Keratinocyte (primary cell): ENCODE measurements around the gene A4GALT. TPM values are rescaled to one million over a fixed set of nuclear protein-coding genes. Genes with fewer than 3 reads are reported as not detected.
"Not testable (repeated sequence)": the region's sequence is repeated elsewhere in the genome, so short reads cannot be mapped to it uniquely, and the experiment has no call there.

Source experiments
- DNase-seq: peaks from one replicate; pipeline ENCODE4 v3.0.0-alpha.2; 2011; ENCODE audit warnings: low read depth, missing footprints, low spot score
- FAIRE-seq: peaks from 2 replicates; lab custom pipeline; 2011; peaks lifted over from hg19 to GRCh38; lab: Jason Lieb, UNC
- H2AFZ ChIP-seq: 2 replicates; pipeline ENCODE4 v1.6.0; 2012; ENCODE audit warnings: low read length, control low read depth, inconsistent platforms; ENCODE audit not compliant: control insufficient read depth
- H3K27ac ChIP-seq: 2 replicates; pipeline ENCODE4 v1.5.1; 2011; ENCODE audit warnings: low read length; ENCODE audit not compliant: control insufficient read depth, insufficient read depth
- H3K27me3 ChIP-seq: 3 replicates; pipeline ENCODE4 v1.6.0; 2011; ENCODE audit warnings: low read length; ENCODE audit not compliant: control insufficient read depth, insufficient read depth; ENCODE audit errors: extremely low read depth
- H3K36me3 ChIP-seq, 2 experiments: 2 replicates in 1 of 2; 3 replicates in 1 of 2; pipeline ENCODE4 v1.5.1; 2011; ENCODE audit warnings: low read length in 2 of 2, mild to moderate bottlenecking in 1 of 2; ENCODE audit not compliant: control insufficient read depth in 2 of 2, insufficient read depth in 2 of 2; ENCODE audit errors: extremely low read depth in 1 of 2
- H3K4me1 ChIP-seq: 3 replicates; pipeline ENCODE4 v1.5.1; 2011; ENCODE audit warnings: low read length; ENCODE audit not compliant: control insufficient read depth, insufficient read depth; ENCODE audit errors: extremely low read depth
- H3K4me2 ChIP-seq: 3 replicates; pipeline ENCODE4 v1.6.0; 2011; ENCODE audit warnings: low read depth, low read length; ENCODE audit not compliant: control insufficient read depth, insufficient read depth; ENCODE audit errors: extremely low read depth
- H3K4me3 ChIP-seq, 3 experiments: fragments of 200-600 bp in 1 of 3; sonication (generic) in 1 of 3; 2 replicates in 2 of 3; 3 replicates in 1 of 3; pipeline ENCODE4 v1.5.1; 2011 to 2016; ENCODE audit warnings: low read length in 3 of 3, mild to moderate bottlenecking in 3 of 3, control low read depth in 2 of 3, inconsistent platforms in 1 of 3, low read depth in 1 of 3, mixed read lengths in 1 of 3, mixed run types in 1 of 3, moderate library complexity in 1 of 3; ENCODE audit not compliant: control insufficient read depth in 2 of 3, insufficient read depth in 2 of 3; ENCODE audit errors: extremely low read depth in 1 of 3
- H3K79me2 ChIP-seq: 2 replicates; pipeline ENCODE4 v1.6.0; 2012; ENCODE audit warnings: low read length; ENCODE audit not compliant: control insufficient read depth, insufficient read depth
- H3K9ac ChIP-seq: 3 replicates; pipeline ENCODE4 v1.6.0; 2011; ENCODE audit warnings: low read length; ENCODE audit not compliant: control insufficient read depth, insufficient read depth; ENCODE audit errors: extremely low read depth
- H3K9me1 ChIP-seq: 3 replicates; pipeline ENCODE4 v1.6.0; 2011; ENCODE audit warnings: low read length; ENCODE audit not compliant: control insufficient read depth, insufficient read depth; ENCODE audit errors: extremely low read depth
- H3K9me3 ChIP-seq: 2 replicates; pipeline ENCODE4 v1.5.1; 2012; ENCODE audit warnings: low read depth, low read length; ENCODE audit not compliant: control insufficient read depth
- H4K20me1 ChIP-seq: 3 replicates; pipeline ENCODE4 v1.6.0; 2011; ENCODE audit warnings: low read length; ENCODE audit not compliant: control insufficient read depth, insufficient read depth; ENCODE audit errors: extremely low read depth
- CTCF ChIP-seq, 3 experiments: IDR thresholded peaks in 1 of 3; conservative IDR thresholded peaks in 1 of 3; optimal IDR thresholded peaks in 1 of 3; 2 replicates in 2 of 3; 3 replicates in 1 of 3; pipeline versions ENCODE3 to v1.5.1; 2011; ENCODE audit warnings: low read length in 3 of 3, mild to moderate bottlenecking in 3 of 3, moderate library complexity in 2 of 3, control low read depth in 1 of 3, inconsistent platforms in 1 of 3; ENCODE audit not compliant: insufficient read depth in 2 of 3; ENCODE audit errors: extremely low read depth in 1 of 3
- EZH2 ChIP-seq: IDR thresholded peaks from one replicate; pipeline ENCODE4 v1.6.1; 2012; ENCODE audit warnings: inconsistent platforms, mild to moderate bottlenecking, low read length, moderate library complexity
- dilution Hi-C: fragments of 300-500 bp; cut with MboI; formaldehyde crosslinking; loops from one replicate; pipeline ENCODE4 v1.7.0; 2020; ENCODE audit warnings: low sequenced_read_pairs; ENCODE audit not compliant: extremely low pct_ligation_motif_present
- polyA plus RNA-seq, 5 experiments: library from polyadenylated mRNA; depleted of rRNA in 3 of 5; stranded (reverse) in 3 of 5; stranded (forward) in 1 of 5; unstranded in 1 of 5; fragments of >200 nt; gene quantifications; 1 replicate in 1 of 5; 2 replicates in 3 of 5; 3 replicates in 1 of 5; pipeline versions ENCODE4 v1.2.1 to v1.2.3, GENCODE V29; 2011 to 2012; ENCODE audit warnings: missing spikeins in 2 of 5, low read depth in 1 of 5, low replicate concordance in 1 of 5

Gene A4GALT
- polyA plus RNA-seq, 1 donor (not counting 4 experiments of a cell fraction or from before 2014, with no cell fraction given): 1.6 TPM

- TF ChIP-seq CTCF (optimal IDR thresholded peaks at IDR 0.05 in 1 of 3, IDR thresholded peaks at IDR 0.05 in 1 of 3, conservative IDR thresholded peaks at IDR 0.05 in 1 of 3; ENCODE audit: extremely low read depth in 1 of 3, insufficient read depth in 2 of 3, low read length in 3 of 3) (no peak), EZH2 (no peak)
- Histone ChIP-seq H3K9me1 (no peaks in the 10 kb centered on the region), H3K9me3 (no peaks in the 10 kb centered on the region), H3K4me3 (no peak overlapping the region), H3K27me3 (no peaks in the 10 kb centered on the region), H3K36me3 (no peaks in the 10 kb centered on the region), H3K79me2 (no peaks in the 10 kb centered on the region), H3K4me2 (no peak overlapping the region), H3K27ac (no peak overlapping the region), H2AFZ (no peak overlapping the region), H4K20me1 (no peaks in the 10 kb centered on the region), H3K9ac (no peak overlapping the region), H3K4me1 (peaks cover 22% of the 10 kb centered on the region)
- DNase-seq (no peak), FAIRE-seq (no peak)
- dilution Hi-C loops: no loop called here
These were observed 31.6 kb upstream of the A4GALT start for GRCh38 chr22:42752230-42752746.

- H3K9me1 ChIP-seq, H3K79me2 ChIP-seq, H3K4me2 ChIP-seq, H3K27me3 ChIP-seq, H3K9ac ChIP-seq, DNase-seq, dilution Hi-C loops, H4K20me1 ChIP-seq, FAIRE-seq, H3K4me3 ChIP-seq, H3K36me3 ChIP-seq, H2AFZ ChIP-seq, H3K9me3 ChIP-seq, H3K27ac ChIP-seq: not testable (repeated sequence)
- H3K4me1 ChIP-seq: peaks cover 16% of the 10 kb centered on the region
These were observed 29.8 kb upstream of the A4GALT start for GRCh38 chr22:42750421-42750820.
